Lung (tissue), 12 donors: ENCODE data around the gene PPP1R13B. TPM values are rescaled to one million over a fixed set of nuclear protein-coding genes. Genes with fewer than 3 reads are reported as not detected.

Experiments
- ATAC-seq: fragments of 200-7000 bp; cut with Tn5 transposase; one replicate; pipeline ENCODE4 v1.9.1; 2020; ENCODE audit warnings: moderate number of reproducible peaks; ENCODE audit not compliant: insufficient read depth, low FRiP score
- DNase-seq, 3 donors: peaks; one replicate each; pipeline ENCODE4 v3.0.0-alpha.2; 2013 to 2017
- H3K27ac ChIP-seq, 2 donors: one replicate each; pipeline ENCODE4 v1.5.1; 2013; ENCODE audit warnings: mild to moderate bottlenecking in 2 of 2, moderate library complexity in 2 of 2, control low read depth in 1 of 2, inconsistent platforms in 1 of 2, low read depth in 1 of 2, low read length in 1 of 2
- H3K27me3 ChIP-seq, 3 donors: one replicate each; pipeline ENCODE4 v1.5.1; 2013; ENCODE audit warnings: low read length in 2 of 3; ENCODE audit not compliant: control insufficient read depth in 3 of 3, insufficient read depth in 3 of 3
- H3K36me3 ChIP-seq, 4 donors: one replicate each; pipeline ENCODE4 v1.5.1; 2013; ENCODE audit warnings: low read length in 4 of 4, mild to moderate bottlenecking in 1 of 4, moderate library complexity in 1 of 4; ENCODE audit not compliant: control insufficient read depth in 4 of 4, insufficient read depth in 4 of 4
- H3K4me1 ChIP-seq, 5 donors: one replicate each; pipeline ENCODE4 v1.5.1; 2013; ENCODE audit warnings: low read length in 5 of 5, mild to moderate bottlenecking in 2 of 5, moderate library complexity in 1 of 5; ENCODE audit not compliant: control insufficient read depth in 5 of 5, insufficient read depth in 5 of 5
- H3K4me3 ChIP-seq: one replicate; pipeline ENCODE4 v1.5.1; 2013; ENCODE audit warnings: mild to moderate bottlenecking, control low read depth, moderate library complexity
- H3K9ac ChIP-seq, 2 donors: one replicate each; pipeline ENCODE4 v1.5.1; 2013; ENCODE audit warnings: low read length in 2 of 2, control low read depth in 1 of 2; ENCODE audit not compliant: insufficient read depth in 1 of 2
- H3K9me3 ChIP-seq, 4 donors: one replicate each; pipeline ENCODE4 v1.5.1; 2013; ENCODE audit warnings: low read length in 3 of 4, mild to moderate bottlenecking in 1 of 4, moderate library complexity in 1 of 4; ENCODE audit not compliant: control insufficient read depth in 4 of 4, insufficient read depth in 3 of 4
- CTCF ChIP-seq: IDR thresholded peaks from 2 replicates; pipeline ENCODE4 v1.5.1; 2012; ENCODE audit warnings: mild to moderate bottlenecking; ENCODE audit errors: control extremely low read depth, extremely low read depth
- WGBS, 2 donors: extraction: QIAGEN DNeasy Blood & Tissue Kit; methylation state at CpG; one replicate each; pipeline ENCODE4 v1.1.7; 2013; 5-methylcytosine and 5-hydroxymethylcytosine counted together
- polyA plus RNA-seq, 2 donors: library from polyadenylated mRNA; stranded (reverse); fragments of 200-250 nt; gene quantifications; one replicate each; pipeline ENCODE4 v1.2.1, GENCODE V29; 2013
- total RNA-seq, 2 donors: library from RNA; depleted of rRNA in 1 of 2; stranded (reverse); fragments of >200 nt in 1 of 2; gene quantifications; one replicate each; pipeline ENCODE4 v1.2.1, GENCODE V29; 2014 to 2021
- donor health status: control.
- donor health status: control.
- donor health status: Bipolar disorder and iron deficiency.
- donor health status: healthy.
- donor health status: DM: yes; HTN: yes; CAD: no.

PPP1R13B gene
- total and polyA plus RNA-seq, 4 donors: 12.0 to 66.6 (median 38.4) TPM

GRCh38 chr14:103861413-103862392 lies 14.3 kb upstream of the PPP1R13B start:
- no peak for TF ChIP-seq CTCF
- no peaks in the 10 kb centered on the region for H3K27me3 ChIP-seq
- no peak overlapping the region for H3K4me3 ChIP-seq
- WGBS, 2 donors: 77 to 82% methylated on average over 14 of the region's 14 CpGs
- no peak for ATAC-seq
- no peak for DNase-seq
- H3K9me3 ChIP-seq: no peaks in the 10 kb centered on the region
- no peaks in the 10 kb centered on the region for H3K36me3 ChIP-seq
- H3K9ac ChIP-seq: no peak overlapping the region
- peak overlapping the region in 1 of 2 donors; percentile 69 for H3K27ac ChIP-seq
- peaks cover 0 to 11% (median 0%) of the 10 kb centered on the region in 5 donors for H3K4me1 ChIP-seq

GRCh38 chr14:103859416-103860202 lies 12.2 kb upstream of the PPP1R13B start:
- no peak overlapping the region for H3K4me3 ChIP-seq
- H3K27me3 ChIP-seq: no peaks in the 10 kb centered on the region
- no peaks in the 10 kb centered on the region for H3K36me3 ChIP-seq
- no peak for TF ChIP-seq CTCF
- H3K9me3 ChIP-seq: no peaks in the 10 kb centered on the region
- no peak for ATAC-seq
- peaks cover 0 to 23% (median 15%) of the 10 kb centered on the region in 5 donors for H3K4me1 ChIP-seq
- WGBS, 2 donors: 65 to 76% methylated on average over 17 of the region's 18 CpGs
- H3K9ac ChIP-seq: no peak overlapping the region
- H3K27ac ChIP-seq: peak overlapping the region in 1 of 2 donors; percentile 66
- DNase-seq: no peak

GRCh38 chr14:103858063-103858781 lies 10.8 kb upstream of the PPP1R13B start:
- peaks cover 0 to 28% (median 16%) of the 10 kb centered on the region in 5 donors for H3K4me1 ChIP-seq
- H3K36me3 ChIP-seq: no peaks in the 10 kb centered on the region
- no peaks in the 10 kb centered on the region for H3K27me3 ChIP-seq
- no peak for ATAC-seq
- H3K27ac ChIP-seq: no peak overlapping the region
- TF ChIP-seq CTCF: no peak
- H3K9ac ChIP-seq: no peak overlapping the region
- DNase-seq: no peak
- H3K9me3 ChIP-seq: no peaks in the 10 kb centered on the region
- 84 to 91% methylated on average over 10 to 13 of the region's 13 CpGs for WGBS, 2 donors
- no peak overlapping the region for H3K4me3 ChIP-seq
